B cell (primary cell): Measurements from ENCODE around the gene BEND2.

Experiments
- CTCF ChIP-seq: fragments of 200-600 bp; IDR thresholded peaks from one replicate; pipeline ENCODE4 v1.8.0; 2022; ENCODE audit warnings: antibody characterized with exemption, mild to moderate bottlenecking
- EZH2 ChIP-seq: IDR thresholded peaks from 2 replicates; pipeline ENCODE4 v1.6.1; 2012; ENCODE audit warnings: borderline replicate concordance, low read depth, mild to moderate bottlenecking, moderate library complexity, low read length; ENCODE audit not compliant: insufficient read depth, poor library complexity, severe bottlenecking

GRCh38 chrX:18151157-18151556 lies 69.5 kb downstream of the BEND2 start:
- TF ChIP-seq CTCF = no peak
- TF ChIP-seq EZH2 = no peak
